Ovary (tissue), 3 donors: ENCODE data around the gene SFI1.

Experiments
- CTCF ChIP-seq, 3 donors: fragments of 450-650 bp in 2 of 3; fragments of 200-600 bp in 1 of 3; IDR thresholded peaks; one replicate each; pipeline versions ENCODE4 v1.5.1 to v1.8.0; 2016 to 2022; ENCODE audit warnings: antibody characterized with exemption in 3 of 3, mild to moderate bottlenecking in 1 of 3
- EP300 ChIP-seq: sonication (generic); formaldehyde crosslinking; IDR thresholded peaks from one replicate; pipeline ENCODE4 v1.6.1; 2017; ENCODE audit warnings: antibody characterized with exemption
- donor health status: DM: no; HTN: no; CAD: no.

GRCh38 chr22:31497148-31497938 lies 1.0 kb downstream of the SFI1 start:
- TF ChIP-seq CTCF (IDR thresholded peaks at IDR 0.05) (no peak), EP300 (no peak)
